HUES48 (cell line): ENCODE results near the gene PLCB2.

ENCODE experiments used
- H3K27ac ChIP-seq: one replicate; pipeline ENCODE4 v1.7.0; 2013; ENCODE audit warnings: low read depth, low read length, inconsistent platforms
- H3K27me3 ChIP-seq: 2 replicates; pipeline ENCODE4 v1.6.1; 2013; ENCODE audit warnings: mild to moderate bottlenecking, low read length; ENCODE audit not compliant: control insufficient read depth, insufficient read depth
- H3K36me3 ChIP-seq: 2 replicates; pipeline ENCODE4 v1.6.1; 2013; ENCODE audit warnings: low read length; ENCODE audit not compliant: control insufficient read depth, insufficient read depth
- H3K4me1 ChIP-seq: 2 replicates; pipeline ENCODE4 v1.6.1; 2013; ENCODE audit warnings: mild to moderate bottlenecking, low read length; ENCODE audit not compliant: control insufficient read depth, insufficient read depth
- H3K4me3 ChIP-seq: 2 replicates; pipeline ENCODE4 v1.5.1; 2013; ENCODE audit warnings: mild to moderate bottlenecking, low read depth, low read length
- H3K9ac ChIP-seq: 2 replicates; pipeline ENCODE4 v1.6.1; 2013; ENCODE audit warnings: mild to moderate bottlenecking, low read depth, low read length, moderate library complexity
- H3K9me3 ChIP-seq: 2 replicates; pipeline ENCODE4 v1.6.1; 2013; ENCODE audit warnings: low read length; ENCODE audit not compliant: control insufficient read depth, insufficient read depth

PLCB2 gene

GRCh38 chr15:40346579-40347558, 39.1 kb upstream of the PLCB2 start:
- Histone ChIP-seq H3K4me1 (no peaks in the 10 kb centered on the region), H3K9ac (no peak overlapping the region), H3K9me3 (no peaks in the 10 kb centered on the region), H3K36me3 (no peaks in the 10 kb centered on the region), H3K4me3 (no peak overlapping the region), H3K27me3 (no peaks in the 10 kb centered on the region), H3K27ac (no peak overlapping the region)

DNA sequence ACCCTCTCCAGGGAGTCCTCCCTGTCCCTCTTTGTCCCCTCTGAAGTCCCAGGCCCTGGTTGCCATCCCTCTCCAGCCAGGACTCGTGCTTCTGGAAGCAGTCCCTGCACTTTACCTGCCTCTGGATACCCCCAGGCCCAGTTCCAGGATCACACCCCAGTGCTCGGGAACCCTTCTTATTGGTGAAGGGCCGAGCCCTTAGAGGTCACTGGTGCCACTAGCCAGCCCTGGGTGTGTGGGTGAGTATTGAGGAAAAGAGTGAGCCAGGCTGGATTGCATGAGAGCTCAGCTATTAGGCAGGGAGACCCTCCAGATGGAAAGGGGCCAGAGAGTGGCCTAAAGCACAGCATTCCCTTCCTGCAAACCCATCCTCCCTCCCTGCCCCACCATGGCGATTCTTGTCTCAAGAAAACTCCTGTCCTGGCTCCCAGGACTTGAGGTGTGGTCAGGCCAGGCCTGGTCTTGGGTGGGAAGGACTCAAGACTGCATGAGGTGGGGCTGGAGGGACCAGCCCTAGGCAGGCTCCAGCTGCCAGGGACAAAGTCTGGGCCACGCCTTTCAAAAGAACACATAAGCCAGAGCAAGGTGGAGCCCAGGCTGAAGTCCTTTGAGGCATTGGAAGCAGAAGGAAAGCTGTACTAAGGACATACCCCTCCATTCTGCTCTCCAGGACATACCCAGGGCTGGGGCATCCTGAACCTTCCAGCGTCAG, 38.3 kb upstream of the PLCB2 start:
- H3K9ac ChIP-seq, result no peak overlapping the region
- no peak overlapping the region for H3K4me3 ChIP-seq
- H3K9me3 ChIP-seq, result no peaks in the 10 kb centered on the region
- H3K36me3 ChIP-seq, result no peaks in the 10 kb centered on the region
- 0 out of 2 replicates have a peak, but pooled peaks cover 3% of the 10 kb centered on the region for H3K4me1 ChIP-seq
- H3K27me3 ChIP-seq, result no peaks in the 10 kb centered on the region
- no peak overlapping the region for H3K27ac ChIP-seq

DNA sequence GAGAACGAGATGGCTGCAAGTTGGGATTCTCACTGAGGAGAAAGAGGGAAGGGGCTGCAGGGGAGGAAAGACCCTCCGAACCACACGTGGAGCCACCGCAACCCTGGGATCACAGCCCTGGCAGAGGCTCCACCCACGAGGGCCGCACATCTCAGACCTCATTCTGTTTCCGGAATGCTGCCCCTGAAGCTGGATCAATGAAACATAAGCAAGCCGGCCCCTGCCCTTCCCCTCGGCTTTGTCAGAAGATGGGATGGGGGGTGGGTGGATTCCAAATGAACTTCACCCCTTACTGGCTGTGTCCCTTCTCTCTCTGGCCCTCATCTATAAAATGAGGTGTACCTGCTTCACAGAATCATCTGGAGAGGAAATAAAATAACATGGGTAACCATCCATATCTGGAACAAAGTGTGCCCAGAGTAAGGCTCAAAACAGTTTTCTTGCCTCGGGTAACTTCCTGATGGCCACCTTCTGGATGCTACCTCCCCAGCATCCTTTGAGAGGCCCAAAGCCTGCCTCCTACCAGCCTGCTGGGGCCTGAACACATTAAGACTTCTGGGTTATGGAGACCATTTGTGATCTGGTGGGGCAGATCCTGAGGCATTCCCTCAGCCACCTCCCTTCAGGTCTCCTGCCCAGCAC, 37.6 kb upstream of the PLCB2 start:
- Histone ChIP-seq H3K9ac (no peak overlapping the region), H3K9me3 (no peaks in the 10 kb centered on the region), H3K36me3 (no peaks in the 10 kb centered on the region), H3K4me3 (no peak overlapping the region), H3K4me1 (peaks cover 10% of the 10 kb centered on the region), H3K27ac (no peak overlapping the region), H3K27me3 (no peaks in the 10 kb centered on the region)

DNA sequence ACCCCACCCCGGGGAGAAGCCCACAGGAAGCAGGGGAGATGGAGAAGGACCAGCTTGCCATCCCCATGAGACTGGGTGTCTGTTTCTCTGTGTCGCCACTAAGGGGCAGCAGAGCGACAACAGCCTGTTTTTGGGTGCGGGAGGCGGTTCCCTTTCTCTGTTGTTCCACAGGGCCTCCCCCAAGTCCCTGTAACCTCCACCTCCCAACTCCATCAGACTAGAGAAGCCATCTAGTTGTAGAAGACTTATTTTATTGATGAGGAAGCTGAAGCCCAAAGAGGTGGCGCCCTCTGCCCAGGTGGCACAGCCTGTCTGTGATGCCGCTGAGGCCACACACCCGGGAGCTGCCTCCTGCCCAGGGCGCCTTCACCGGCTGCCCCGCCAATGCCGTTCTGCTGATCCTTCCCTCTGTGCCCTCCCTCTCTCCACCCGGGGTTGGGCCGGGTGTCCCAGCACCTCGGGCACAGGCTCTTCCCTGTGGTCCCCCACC, 36.9 kb upstream of the PLCB2 start:
- Histone ChIP-seq H3K4me1 (peaks cover 17% of the 10 kb centered on the region), H3K9ac (no peak overlapping the region), H3K4me3 (no peak overlapping the region), H3K27me3 (no peaks in the 10 kb centered on the region), H3K27ac (no peak overlapping the region), H3K9me3 (no peaks in the 10 kb centered on the region), H3K36me3 (no peaks in the 10 kb centered on the region)

DNA sequence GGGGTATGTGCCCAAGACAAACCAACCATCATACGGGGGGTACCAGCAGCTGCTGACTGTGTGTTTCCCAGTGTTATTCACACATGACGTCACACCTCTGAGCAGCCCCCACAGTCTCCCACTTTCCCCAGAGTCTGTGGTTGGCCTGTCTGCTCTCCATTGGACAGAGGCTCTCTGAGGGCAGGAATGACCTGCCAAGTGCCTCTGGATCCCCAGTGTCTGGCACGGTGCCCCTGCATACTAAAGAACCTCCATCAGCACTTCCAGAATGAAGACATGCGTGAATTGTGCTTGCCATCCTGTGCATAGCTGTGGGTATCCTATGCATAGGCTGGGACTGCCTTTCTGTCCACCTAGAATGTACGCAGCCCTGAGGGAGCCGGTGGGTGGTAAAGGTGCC, 36.5 kb upstream of the PLCB2 start:
- Histone ChIP-seq H3K4me3 (no peak overlapping the region), H3K9me3 (no peaks in the 10 kb centered on the region)

DNA sequence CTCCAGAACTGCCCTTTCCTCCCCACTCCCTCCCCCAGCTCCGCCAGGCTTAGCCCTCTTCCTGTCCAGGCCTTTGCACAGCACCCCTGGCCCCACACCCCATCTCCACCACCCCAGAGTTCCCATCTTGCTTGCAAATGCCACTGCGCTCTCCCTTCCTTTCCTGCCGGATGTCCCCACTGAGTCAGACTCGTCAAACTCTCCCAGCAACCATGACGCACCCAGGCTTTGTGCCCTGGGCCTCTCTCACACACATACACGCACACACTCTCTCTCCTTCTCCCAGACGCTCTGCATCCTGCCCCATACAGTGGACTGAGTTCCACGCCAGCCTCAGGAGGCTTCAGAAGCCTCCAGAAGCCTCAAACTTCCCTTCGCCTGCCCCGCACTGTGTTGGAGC, 35.8 kb upstream of the PLCB2 start:
- Histone ChIP-seq H3K9me3 (no peaks in the 10 kb centered on the region), H3K27ac (no peak overlapping the region), H3K4me3 (no peak overlapping the region), H3K27me3 (no peaks in the 10 kb centered on the region), H3K36me3 (no peaks in the 10 kb centered on the region), H3K4me1 (peaks cover 18% of the 10 kb centered on the region), H3K9ac (no peak overlapping the region)

More for the DNA sequence above, 36.5 kb upstream of the PLCB2 start:
- Histone ChIP-seq H3K9ac (no peak overlapping the region), H3K4me1 (peaks cover 18% of the 10 kb centered on the region), H3K27me3 (no peaks in the 10 kb centered on the region), H3K36me3 (no peaks in the 10 kb centered on the region), H3K27ac (no peak overlapping the region)

DNA sequence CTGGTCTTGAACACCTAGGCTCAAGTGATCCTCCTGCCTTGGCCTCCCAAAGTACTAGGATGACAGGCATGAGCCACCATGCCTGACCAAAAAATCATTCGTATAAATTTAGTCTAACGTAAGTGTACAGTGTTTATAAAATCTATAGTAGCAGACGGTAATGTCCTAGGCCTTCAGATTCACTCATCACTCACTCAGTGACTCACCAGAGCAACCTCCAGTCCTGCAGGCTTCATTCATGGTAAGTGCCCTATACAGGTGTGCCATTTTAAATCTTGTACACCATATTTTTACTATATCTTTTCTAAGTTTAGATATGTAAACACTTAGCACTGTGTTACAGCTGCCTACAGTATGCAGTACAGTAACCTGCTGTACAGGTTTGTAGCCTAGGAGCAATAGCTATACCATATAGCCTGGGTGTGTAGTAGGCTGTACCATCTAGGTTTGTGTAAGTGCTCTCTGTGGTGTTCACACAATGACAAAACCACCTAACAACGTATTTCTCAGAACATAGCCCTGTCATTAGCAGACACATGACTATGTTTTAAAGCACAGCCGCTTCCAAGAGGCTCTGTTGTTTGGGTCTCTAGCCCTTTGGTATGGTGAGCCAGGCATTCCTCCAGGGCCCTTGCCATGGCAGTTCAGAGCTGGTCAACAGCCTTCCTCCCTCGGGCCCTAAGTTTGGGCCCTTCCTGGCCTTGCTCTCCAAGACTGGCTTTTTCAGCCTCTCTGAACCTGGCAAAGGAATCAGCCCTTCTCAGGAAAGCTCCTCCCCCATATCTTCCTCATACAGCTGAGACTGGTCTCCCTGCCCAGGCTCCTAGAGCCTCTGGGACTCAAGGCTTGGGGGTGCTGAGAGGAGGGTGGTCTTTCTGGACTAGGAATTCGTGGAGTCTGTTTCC, 34.9 kb upstream of the PLCB2 start:
- Histone ChIP-seq H3K4me1 (peaks cover 24% of the 10 kb centered on the region), H3K36me3 (no peaks in the 10 kb centered on the region), H3K27ac (no peak overlapping the region), H3K4me3 (no peak overlapping the region), H3K27me3 (no peaks in the 10 kb centered on the region), H3K9me3 (no peaks in the 10 kb centered on the region), H3K9ac (no peak overlapping the region)

DNA sequence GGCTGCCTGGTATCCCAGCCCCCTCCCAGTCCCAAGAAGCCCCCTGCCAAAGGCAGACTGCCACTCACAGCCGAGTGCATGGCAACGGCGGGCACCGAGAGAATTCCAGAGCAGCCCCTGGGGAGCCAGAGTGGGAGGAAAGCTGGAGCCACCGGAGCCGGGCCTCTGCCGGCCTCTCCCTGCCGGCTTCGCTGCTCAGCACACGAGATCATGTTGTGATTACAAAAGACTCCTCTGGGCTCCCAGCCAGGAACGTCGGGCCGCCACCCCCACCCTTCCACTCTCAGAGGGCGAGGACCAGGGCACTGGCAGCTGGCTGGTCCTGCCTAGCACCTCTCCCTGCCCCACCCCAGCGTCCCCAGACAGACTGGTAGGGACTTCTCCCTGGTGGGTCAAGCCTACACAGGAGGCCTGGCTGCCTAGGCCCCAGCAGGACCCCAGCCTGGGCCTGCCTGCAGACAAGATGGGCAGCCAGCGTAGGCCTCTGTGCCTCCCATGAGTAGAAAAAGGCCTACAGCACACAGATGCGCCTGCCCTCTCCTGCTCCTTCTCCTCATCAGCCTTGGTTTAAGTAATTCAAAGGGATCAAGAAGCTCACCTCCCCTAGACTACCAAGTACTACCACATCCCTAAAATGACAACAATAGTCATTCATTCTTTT, 33.1 kb upstream of the PLCB2 start, which contains the start of gene CCDC9B:
Gene CCDC9B, minus strand, starts transcription at position 200 of the 661 bp plus-strand sequence. Its CDS starts 120 bp downstream, at position 80.
- Histone ChIP-seq H3K9ac (no peak within 1 kb of the TSS), H3K4me1 (peaks cover 26% of the 10 kb centered on the region), H3K36me3 (no peaks in the 10 kb centered on the region), H3K27me3 (no peaks in the 10 kb centered on the region), H3K27ac (no peak within 1 kb of the TSS), H3K9me3 (no peaks in the 10 kb centered on the region), H3K4me3 (no peak within 1 kb of the TSS)

GRCh38 chr15:40340038-40340739, 32.5 kb upstream of the PLCB2 start:
- Histone ChIP-seq H3K4me1 (peaks cover 26% of the 10 kb centered on the region), H3K27ac (no peak overlapping the region), H3K9ac (no peak overlapping the region), H3K36me3 (no peaks in the 10 kb centered on the region), H3K4me3 (no peak overlapping the region), H3K9me3 (no peaks in the 10 kb centered on the region), H3K27me3 (no peaks in the 10 kb centered on the region)
